ENCODE data around the gene OR51T1. TPM values are rescaled to one million over a fixed set of nuclear protein-coding genes. Genes with fewer than 3 reads are reported as not detected.

OR51T1 gene
- total RNA-seq, 1 experiment from 2014 or later: not detected

DNA sequence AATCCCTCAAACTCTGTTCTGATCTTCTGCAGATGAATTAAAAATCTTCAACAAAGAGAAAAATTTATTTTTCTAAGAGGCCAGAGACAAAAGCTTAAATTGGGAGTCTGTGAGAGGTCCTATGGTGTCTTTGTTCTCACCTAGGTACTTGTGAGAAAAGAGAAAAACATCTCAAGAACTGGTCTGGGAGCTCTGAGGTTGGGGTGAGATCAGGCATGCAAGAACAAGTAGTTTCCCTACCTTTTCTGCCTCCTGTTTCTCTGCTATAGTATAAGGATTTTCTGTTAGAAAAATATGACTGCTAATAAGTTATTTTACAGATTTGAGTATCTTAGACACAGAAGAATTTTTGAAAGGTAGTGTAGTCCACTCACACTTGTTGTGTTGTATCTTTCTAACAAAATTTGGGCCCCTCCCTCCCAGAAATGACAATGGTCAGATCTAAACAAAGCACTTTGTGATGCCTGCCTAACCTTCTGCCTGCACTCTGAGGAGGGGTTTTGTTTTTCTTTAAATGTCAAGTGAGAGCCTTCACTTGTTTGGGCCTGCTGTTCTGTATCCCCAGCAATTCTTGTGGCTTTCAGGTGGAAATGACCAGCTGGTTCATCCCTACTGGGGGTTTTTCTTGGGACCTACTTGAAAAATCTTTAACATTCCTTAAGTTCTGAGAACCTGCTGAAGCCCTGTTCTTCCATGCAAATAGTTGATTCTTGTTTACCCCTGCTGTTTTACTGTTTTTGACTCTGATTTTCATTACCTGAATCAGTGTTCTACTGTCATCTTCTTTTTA, 19.1 kb upstream of the OR51T1 start:
- no peak overlapping the region for H3K18ac ChIP-seq (ENCODE audit: insufficient read length, low read depth, low read length)
- Mint-ChIP-seq H3K4me3 (no peak overlapping the region), H3K36me3 (ENCODE audit: insufficient read depth in 1 of 3, low read depth in 3 of 3) (peaks cover 0 to 12% (median 4%) of the 10 kb centered on the region in 3 experiments; a peak in 4 of 7 replicates), H3K4me1 (peaks cover 38 to 41% of the 10 kb centered on the region in 2 experiments), H3K27me3 (ENCODE audit: low read depth) (no peaks in the 10 kb centered on the region), H3K9me3 (peaks cover 7 to 12% of the 10 kb centered on the region in 2 experiments), H3K27ac (peak overlapping the region in 2 of 3 experiments; percentile 86 to 98; a peak in 5 of 7 replicates)
- no peak overlapping the region for H3K4ac ChIP-seq (ENCODE audit: low read depth, low read length)
- no peak overlapping the region for H4K91ac ChIP-seq (ENCODE audit: insufficient read length, low read depth, low read length)
- no peak overlapping the region for H2BK5ac ChIP-seq (ENCODE audit: insufficient read length, low read length)
- no peaks in the 10 kb centered on the region for H3K23me2 ChIP-seq (ENCODE audit: insufficient read length, low read depth, low read length, poor library complexity, severe bottlenecking)
- H2BK120ac ChIP-seq (ENCODE audit: low read depth, low read length, poor library complexity, severe bottlenecking): no peak overlapping the region
- H3K4me1 ChIP-seq (ENCODE audit: insufficient read depth, low read length): peaks cover 2% of the 10 kb centered on the region
- no peak overlapping the region for H3K27ac ChIP-seq (ENCODE audit: insufficient read length, low read depth, low read length)
- H2BK15ac ChIP-seq (ENCODE audit: low read depth, low read length): no peak overlapping the region
- H3K9ac ChIP-seq (ENCODE audit: extremely low read depth, insufficient read length, low read length): no peak overlapping the region
- H2BK20ac ChIP-seq (ENCODE audit: low read depth, low read length, poor library complexity, severe bottlenecking): no peak overlapping the region
- H3K27me3 ChIP-seq (ENCODE audit: insufficient read depth, low read length): no peaks in the 10 kb centered on the region
- H4K20me1 ChIP-seq (ENCODE audit: control insufficient read depth, insufficient read depth, insufficient read length): no peaks in the 10 kb centered on the region
- TF ChIP-seq CTCF (conservative IDR thresholded peaks at IDR 0.05): no peak
- no peak overlapping the region for H4K8ac ChIP-seq (replicated peaks; ENCODE audit: insufficient read length, low read depth, low read length)
- H2AK5ac ChIP-seq (ENCODE audit: insufficient read length, low read length): no peak overlapping the region
- H3T11ph ChIP-seq (ENCODE audit: low read length): no peak overlapping the region
- H3K79me2 ChIP-seq (ENCODE audit: insufficient read depth, low read length): no peaks in the 10 kb centered on the region
- peak; percentile 69 for DNase-seq
- H2AFZ ChIP-seq (ENCODE audit: low read length): no peak overlapping the region
- no peak overlapping the region for H3K56ac ChIP-seq (ENCODE audit: insufficient read length, low read depth, low read length)
- H2BK12ac ChIP-seq (ENCODE audit: insufficient read length, low read depth, low read length): no peak overlapping the region
- no peak overlapping the region for H3K4me2 ChIP-seq (ENCODE audit: insufficient read depth, insufficient read length, low read length)
- no peaks in the 10 kb centered on the region for H3K9me3 ChIP-seq (ENCODE audit: control insufficient read depth, low read depth, low read length)
- no peak overlapping the region for H3K23ac ChIP-seq (ENCODE audit: insufficient read length, low read depth, low read length)
- H4K5ac ChIP-seq (ENCODE audit: insufficient read length, low read depth, low read length): no peak overlapping the region
- H3K14ac ChIP-seq (ENCODE audit: insufficient read depth, low read length): no peak overlapping the region
- H3K79me1 ChIP-seq (ENCODE audit: insufficient read depth, low read depth, low read length, poor library complexity, severe bottlenecking): no peaks in the 10 kb centered on the region
